CD14-positive monocyte (primary cell): ENCODE measurements around the gene TMC6. TPM values are rescaled to one million over a fixed set of nuclear protein-coding genes. Genes with fewer than 3 reads are reported as not detected.

ENCODE experiments used
- DNase-seq, 3 donors: peaks; one replicate each; pipeline ENCODE4 v3.0.0-alpha.2; 2011 to 2022
- H2AFZ ChIP-seq: 2 replicates; pipeline ENCODE4 v1.6.0; 2012; ENCODE audit warnings: mild to moderate bottlenecking, low read depth, low read length, inconsistent platforms; ENCODE audit not compliant: insufficient read depth, poor library complexity, severe bottlenecking
- H3K27ac ChIP-seq, 2 donors: 1 replicate in 1 of 2; 2 replicates in 1 of 2; pipeline ENCODE4 v1.5.1; 2012 to 2013; ENCODE audit warnings: low read length in 2 of 2, control low read depth in 1 of 2, inconsistent platforms in 1 of 2, low read depth in 1 of 2, mild to moderate bottlenecking in 1 of 2
- H3K27me3 ChIP-seq, 2 donors: one replicate each; pipeline versions ENCODE4 v1.6.0 to v1.6.1; 2011 to 2013; ENCODE audit warnings: low read length in 2 of 2; ENCODE audit not compliant: control insufficient read depth in 2 of 2, insufficient read depth in 2 of 2
- H3K36me3 ChIP-seq, 2 donors: replicated peaks in 1 of 2; 1 replicate in 1 of 2; 2 replicates in 1 of 2; pipeline versions ENCODE4 v1.5.1 to v1.6.1; 2012 to 2013; ENCODE audit warnings: low read length in 2 of 2, control low read depth in 1 of 2, inconsistent platforms in 1 of 2, mild to moderate bottlenecking in 1 of 2; ENCODE audit not compliant: insufficient read depth in 2 of 2, control insufficient read depth in 1 of 2
- H3K4me1 ChIP-seq, 2 donors: 1 replicate in 1 of 2; 2 replicates in 1 of 2; pipeline versions ENCODE4 v1.5.1 to v1.6.1; 2012 to 2013; ENCODE audit warnings: low read length in 2 of 2, control low read depth in 1 of 2, inconsistent platforms in 1 of 2, mild to moderate bottlenecking in 1 of 2, moderate library complexity in 1 of 2; ENCODE audit not compliant: insufficient read depth in 2 of 2, control insufficient read depth in 1 of 2
- H3K4me2 ChIP-seq: replicated peaks from 2 replicates; pipeline ENCODE3; 2012; ENCODE audit warnings: low read length, moderate library complexity, mild to moderate bottlenecking; ENCODE audit not compliant: poor library complexity, severe bottlenecking; ENCODE audit errors: extremely low read depth
- H3K4me3 ChIP-seq, 3 experiments: fragments of 200-600 bp in 1 of 3; sonication (generic) in 1 of 3; replicated peaks in 1 of 3; 1 replicate in 2 of 3; 2 replicates in 1 of 3; pipeline ENCODE4 v1.5.1; 2011 to 2013; ENCODE audit warnings: low read length in 3 of 3, mild to moderate bottlenecking in 3 of 3, control low read depth in 2 of 3, low read depth in 2 of 3, inconsistent platforms in 1 of 3, moderate library complexity in 1 of 3
- H3K79me2 ChIP-seq: 2 replicates; pipeline ENCODE4 v1.6.0; 2012; ENCODE audit warnings: mild to moderate bottlenecking, control low read depth, inconsistent platforms, low read length, moderate library complexity; ENCODE audit not compliant: insufficient read depth
- H3K9ac ChIP-seq: 2 replicates; pipeline ENCODE4 v1.6.0; 2017; ENCODE audit warnings: low read length, mild to moderate bottlenecking; ENCODE audit not compliant: insufficient read depth, poor library complexity, severe bottlenecking
- H3K9me3 ChIP-seq, 2 donors: replicated peaks in 1 of 2; 1 replicate in 1 of 2; 2 replicates in 1 of 2; pipeline versions ENCODE4 v1.5.1 to v1.6.1; 2012 to 2013; ENCODE audit warnings: low read length in 2 of 2, control low read depth in 1 of 2; ENCODE audit not compliant: control insufficient read depth in 1 of 2, insufficient read depth in 1 of 2
- H4K20me1 ChIP-seq: 2 replicates; pipeline ENCODE4 v1.6.0; 2012; ENCODE audit warnings: mild to moderate bottlenecking, low read length, control low read depth, moderate library complexity; ENCODE audit not compliant: insufficient read depth
- H3K27ac Mint-ChIP-seq, 7 donors: one replicate each; pipeline ENCODE4 v1.8.0; 2020; ENCODE audit warnings: mild to moderate bottlenecking in 7 of 7, mixed read lengths in 7 of 7, moderate library complexity in 6 of 7, inconsistent platforms in 2 of 7
- H3K27me3 Mint-ChIP-seq, 3 donors: one replicate each; pipeline ENCODE4 v1.8.0; 2021 to 2022; ENCODE audit warnings: low read depth in 3 of 3, mild to moderate bottlenecking in 3 of 3, mixed read lengths in 3 of 3, moderate library complexity in 3 of 3, inconsistent platforms in 1 of 3
- H3K36me3 Mint-ChIP-seq, 2 donors: one replicate each; pipeline ENCODE4 v1.8.0; 2020; ENCODE audit warnings: mixed read lengths in 2 of 2, inconsistent platforms in 1 of 2, mild to moderate bottlenecking in 1 of 2
- H3K4me1 Mint-ChIP-seq: one replicate; pipeline ENCODE4 v1.8.0; 2020; ENCODE audit warnings: mild to moderate bottlenecking, mixed read lengths
- H3K4me3 Mint-ChIP-seq, 2 donors: one replicate each; pipeline ENCODE4 v1.8.0; 2020; ENCODE audit warnings: mild to moderate bottlenecking in 2 of 2, mixed read lengths in 2 of 2, moderate library complexity in 1 of 2
- H3K9me3 Mint-ChIP-seq, 7 donors: one replicate each; pipeline ENCODE4 v1.8.0; 2020 to 2022; ENCODE audit warnings: mixed read lengths in 7 of 7, mild to moderate bottlenecking in 6 of 7, moderate library complexity in 6 of 7, inconsistent platforms in 2 of 7
- WGBS: methylation state at CpG from one replicate; pipeline ENCODE4 v1.1.5; 2013; ENCODE audit warnings: missing lambda C conversion rate; ENCODE audit not compliant: insufficient coverage; 5-methylcytosine and 5-hydroxymethylcytosine counted together
- intact Hi-C, 2 donors: fragments of 100-400 bp; cut with micrococcal nuclease; formaldehyde crosslinking; loops; one replicate each; pipeline versions ENCODE4 v1.15.0 to v1.15.1; 2023
- polyA plus RNA-seq, 3 donors: library from polyadenylated mRNA; depleted of rRNA in 1 of 3; unstranded in 2 of 3; stranded (reverse) in 1 of 3; fragments of 300-500 nt in 2 of 3; fragments of >200 nt in 1 of 3; fragmentation: Illumina TruSeq in 2 of 3; gene quantifications; 1 replicate in 2 of 3; 2 replicates in 1 of 3; pipeline ENCODE4 v1.2.3, GENCODE V29; 2012 to 2021
- TF ChIP-seq, protein P1 (sequence below): fragments of 200-600 bp; IDR thresholded peaks from one replicate; pipeline ENCODE4 v1.8.0; 2022; ENCODE audit warnings: antibody characterized with exemption, mild to moderate bottlenecking

Gene TMC6
- polyA plus RNA-seq, 3 donors: 60.1 to 107 (median 79.2) TPM

DNA sequence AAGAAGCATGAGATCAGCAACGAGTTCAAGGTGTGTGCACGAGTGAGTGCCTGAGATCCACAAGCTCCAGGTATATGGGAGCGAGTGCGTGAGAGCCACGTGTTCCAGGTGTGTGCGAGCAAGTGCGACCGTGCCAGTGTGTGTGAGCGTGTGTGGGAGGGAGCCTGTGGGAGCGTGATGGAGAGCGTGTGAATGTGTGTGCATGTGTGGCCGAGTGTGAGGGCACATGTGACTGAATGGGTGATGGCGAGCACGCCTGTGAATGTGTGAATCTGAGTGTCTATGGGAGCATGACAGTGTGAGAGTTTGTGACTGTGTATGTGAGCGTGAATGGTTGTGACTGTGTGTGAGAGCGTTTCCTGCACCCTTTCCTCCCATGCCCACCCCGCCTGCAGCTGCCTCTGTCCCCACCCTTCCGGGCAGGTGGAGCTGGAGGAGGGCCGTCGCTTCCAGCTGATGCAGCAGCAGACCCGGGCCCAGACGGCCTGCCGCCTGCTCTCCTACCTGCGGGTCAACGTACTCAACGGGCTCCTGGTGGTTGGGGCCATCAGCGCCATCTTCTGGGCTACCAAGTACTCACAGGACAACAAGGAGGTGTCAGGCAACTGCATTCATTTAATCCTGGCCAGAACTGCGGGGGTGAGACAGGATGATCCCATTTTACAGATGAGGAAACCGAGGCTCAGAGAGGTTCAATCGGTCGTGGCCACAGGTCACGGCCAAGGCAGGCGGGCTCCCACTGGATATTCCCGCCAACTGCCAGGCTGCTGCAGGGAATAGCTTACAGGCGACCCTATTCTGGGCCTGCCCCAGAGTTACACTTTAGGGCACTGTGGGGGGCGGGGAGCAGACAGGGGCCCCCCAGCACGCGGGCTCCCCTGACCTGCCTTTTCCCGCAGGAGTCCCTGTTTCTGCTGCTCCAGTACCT lies 5.7 kb upstream of the TMC6 start:
- H3K36me3 ChIP-seq: peaks cover 36 to 41% of the 10 kb centered on the region in 2 donors
- no peaks in the 10 kb centered on the region for H3K27me3 ChIP-seq
- peak overlapping the region in 1 of 7 donors; percentile 54 for H3K27ac Mint-ChIP-seq
- 59% methylated on average over 29 of the region's 39 CpGs for WGBS
- H3K4me3 ChIP-seq: peak overlapping the region in 1 of 3 experiments; percentile 96
- H2AFZ ChIP-seq: no peak overlapping the region
- H3K27ac ChIP-seq: no peak overlapping the region
- H4K20me1 ChIP-seq: peaks cover 72% of the 10 kb centered on the region
- peaks cover 43 to 54% of the 10 kb centered on the region in 2 donors for H3K36me3 Mint-ChIP-seq
- H3K4me2 ChIP-seq: peak overlapping the region; percentile 100
- DNase-seq: peak; percentile 48 to 62 (median 55)
- H3K9ac ChIP-seq: no peak overlapping the region
- peaks cover 0 to 5% (median 0%) of the 10 kb centered on the region in 3 donors for H3K27me3 Mint-ChIP-seq
- TF ChIP-seq, protein P1, sequence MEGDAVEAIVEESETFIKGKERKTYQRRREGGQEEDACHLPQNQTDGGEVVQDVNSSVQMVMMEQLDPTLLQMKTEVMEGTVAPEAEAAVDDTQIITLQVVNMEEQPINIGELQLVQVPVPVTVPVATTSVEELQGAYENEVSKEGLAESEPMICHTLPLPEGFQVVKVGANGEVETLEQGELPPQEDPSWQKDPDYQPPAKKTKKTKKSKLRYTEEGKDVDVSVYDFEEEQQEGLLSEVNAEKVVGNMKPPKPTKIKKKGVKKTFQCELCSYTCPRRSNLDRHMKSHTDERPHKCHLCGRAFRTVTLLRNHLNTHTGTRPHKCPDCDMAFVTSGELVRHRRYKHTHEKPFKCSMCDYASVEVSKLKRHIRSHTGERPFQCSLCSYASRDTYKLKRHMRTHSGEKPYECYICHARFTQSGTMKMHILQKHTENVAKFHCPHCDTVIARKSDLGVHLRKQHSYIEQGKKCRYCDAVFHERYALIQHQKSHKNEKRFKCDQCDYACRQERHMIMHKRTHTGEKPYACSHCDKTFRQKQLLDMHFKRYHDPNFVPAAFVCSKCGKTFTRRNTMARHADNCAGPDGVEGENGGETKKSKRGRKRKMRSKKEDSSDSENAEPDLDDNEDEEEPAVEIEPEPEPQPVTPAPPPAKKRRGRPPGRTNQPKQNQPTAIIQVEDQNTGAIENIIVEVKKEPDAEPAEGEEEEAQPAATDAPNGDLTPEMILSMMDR: peak; percentile 80
- H3K9me3 ChIP-seq: no peaks in the 10 kb centered on the region
- H3K4me1 Mint-ChIP-seq: peaks cover 80% of the 10 kb centered on the region
- H3K9me3 Mint-ChIP-seq: no peaks in the 10 kb centered on the region
- peaks cover 54% of the 10 kb centered on the region for H3K79me2 ChIP-seq
- H3K4me1 ChIP-seq: peaks cover 71 to 94% of the 10 kb centered on the region in 2 donors
- H3K4me3 Mint-ChIP-seq: peak overlapping the region; percentile 62 to 69
- intact Hi-C loops: loop anchor here in 1 of 2 donors (2.0 kb wide), 1 partner anchor 21 kb away; no protein-coding TSS in a partner anchor

GRCh38 chr17:78133179-78133951 lies 4.8 kb upstream of the TMC6 start:
- intact Hi-C loops: no loop called here
- H3K27ac Mint-ChIP-seq: peak overlapping the region in 1 of 7 donors; percentile 54

More at GRCh38 chr17:78133179-78133951, 4.8 kb upstream of the TMC6 start:
- Histone ChIP-seq H3K4me3 (peak overlapping the region in 1 of 3 experiments; percentile 96), H3K79me2 (peaks cover 62% of the 10 kb centered on the region), H3K9ac (no peak overlapping the region), H3K36me3 (peaks cover 36 to 41% of the 10 kb centered on the region in 2 donors), H3K4me1 (peaks cover 68 to 91% of the 10 kb centered on the region in 2 donors), H3K27ac (no peak overlapping the region), H3K27me3 (no peaks in the 10 kb centered on the region), H4K20me1 (peaks cover 64% of the 10 kb centered on the region), H3K9me3 (no peaks in the 10 kb centered on the region), H3K4me2 (peak overlapping the region; percentile 100), H2AFZ (no peak overlapping the region)
- TF ChIP-seq, protein P1: no peak
- Mint-ChIP-seq H3K4me3 (peak overlapping the region; percentile 69 to 75), H3K36me3 (peaks cover 43 to 49% of the 10 kb centered on the region in 2 donors), H3K27me3 (peaks cover 0 to 4% (median 0%) of the 10 kb centered on the region in 3 donors), H3K9me3 (no peaks in the 10 kb centered on the region), H3K4me1 (peaks cover 76% of the 10 kb centered on the region)
- no peak for DNase-seq
- WGBS: 64% methylated on average over 16 of the region's 30 CpGs
